GM13977 (cell line): ENCODE data around the gene TRIP6.
"Not testable (repeated sequence)": the region's sequence is repeated elsewhere in the genome, so short reads cannot be mapped to it uniquely, and the experiment has no call there.

Experiments
- DNase-seq: peaks from one replicate; pipeline ENCODE4 v3.0.0; 2012; ENCODE audit warnings: low spot score
- CTCF ChIP-seq: IDR thresholded peaks from 2 replicates; pipeline ENCODE4 v1.5.1; 2012; ENCODE audit warnings: mild to moderate bottlenecking, control low read depth; ENCODE audit not compliant: insufficient read depth; ENCODE audit errors: extremely low read depth, missing control alignments
- in situ Hi-C: fragments of 300-500 bp; cut with MboI; formaldehyde crosslinking; loops from one replicate; pipeline ENCODE4 v1.12.0; 2022; ENCODE audit warnings: low sequenced_read_pairs, low pct_unique_long_range_greater_than_20kb, mixed read lengths, inconsistent platforms; ENCODE audit not compliant: unreplicated experiment

The TRIP6 gene

DNA sequence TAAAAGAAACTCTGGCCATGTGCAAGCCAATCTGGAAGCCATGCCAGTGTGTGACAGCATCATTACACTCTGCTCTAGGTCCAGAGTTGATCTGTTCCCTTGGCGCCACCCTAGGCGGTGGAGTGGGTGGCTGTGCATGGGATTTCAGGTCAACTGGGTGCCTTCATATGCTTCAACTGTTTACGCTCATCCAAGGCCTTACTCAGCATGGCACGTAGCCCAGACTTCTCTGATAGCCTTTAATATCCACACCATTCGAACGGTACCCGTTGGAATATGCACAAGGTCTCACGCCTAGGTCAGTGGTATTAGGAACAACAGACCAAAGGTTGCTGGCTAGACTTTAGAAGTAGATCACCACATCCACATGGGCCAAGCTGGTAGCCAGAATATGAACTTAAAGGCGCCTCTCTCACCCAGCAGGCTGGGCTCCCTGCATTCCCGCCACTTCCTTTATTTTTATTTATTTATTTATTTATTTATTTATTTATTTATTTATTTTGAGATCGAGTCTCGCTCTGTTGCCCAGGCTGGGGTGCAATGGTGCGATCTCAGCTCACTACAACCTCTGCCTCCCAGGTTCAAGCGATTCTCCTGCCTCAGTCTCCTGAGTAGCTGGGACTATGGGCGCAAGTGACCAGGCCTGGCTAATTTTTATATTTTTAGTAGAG is 47.2 kb downstream of the TRIP6 start:
- TF ChIP-seq CTCF, result no peak
- no peak for DNase-seq
- in situ Hi-C loops, result no loop called here

GRCh38 chr7:100914879-100915447 is 47.8 kb downstream of the TRIP6 start:
- DNase-seq, result no peak
- in situ Hi-C loops, result no loop called here
- TF ChIP-seq CTCF, result no peak

GRCh38 chr7:100919335-100919734 is 52.1 kb downstream of the TRIP6 start:
- DNase-seq, in situ Hi-C loops: not testable (repeated sequence)

GRCh38 chr7:100919779-100920437 is 52.7 kb downstream of the TRIP6 start:
- in situ Hi-C loops, DNase-seq: not testable (repeated sequence)

DNA sequence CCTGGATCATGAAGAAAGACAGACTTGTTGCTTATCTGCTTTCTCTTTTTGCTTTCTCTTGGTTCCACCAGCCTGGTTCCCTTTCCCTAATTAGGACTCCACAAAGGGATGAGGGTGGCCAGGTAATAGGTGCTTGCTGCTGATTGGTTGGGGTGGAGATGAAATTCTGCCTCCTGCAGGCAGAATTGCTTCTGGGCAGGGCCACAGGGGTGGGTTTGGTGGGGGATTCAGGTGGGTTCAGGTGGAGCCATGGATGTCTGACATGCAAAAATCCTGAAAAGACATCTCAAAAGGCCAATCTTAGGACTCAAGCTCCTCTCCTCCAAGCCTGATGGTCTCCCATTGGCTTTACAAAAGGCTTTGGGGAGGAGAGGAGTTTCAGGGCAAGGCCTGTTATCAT is 53.9 kb downstream of the TRIP6 start:
- TF ChIP-seq CTCF, result no peak
- in situ Hi-C loops, result no loop called here
- no peak for DNase-seq
